ENCODE results near the gene ZFYVE9. TPM values are rescaled to one million over a fixed set of nuclear protein-coding genes. Genes with fewer than 3 reads are reported as not detected.

The ZFYVE9 gene
- total RNA-seq, 4 donors from 2014 or later: 29.5 to 60.4 (median 33.2) TPM

GRCh38 chr1:52238887-52239707, 97.2 kb downstream of the ZFYVE9 start:
- Histone ChIP-seq H3K27ac (no peak overlapping the region), H3K4me3 (no peak overlapping the region), H3K4me1 (no peaks in the 10 kb centered on the region), H3K9me3 (no peaks in the 10 kb centered on the region), H3K27me3 (no peaks in the 10 kb centered on the region), H3K36me3 (no peaks in the 10 kb centered on the region)
- 89% methylated on average over 3 of the region's 3 CpGs for WGBS
- DNase-seq (ENCODE audit: low spot score in 2 of 2): no peak
- no peak for TF ChIP-seq POLR2AphosphoS5 (IDR thresholded peaks at IDR 0.05)
- TF ChIP-seq POLR2A (IDR thresholded peaks at IDR 0.05): no peak
- TF ChIP-seq CTCF (IDR thresholded peaks at IDR 0.05): no peak
- TF ChIP-seq EP300 (IDR thresholded peaks at IDR 0.05): no peak

DNA sequence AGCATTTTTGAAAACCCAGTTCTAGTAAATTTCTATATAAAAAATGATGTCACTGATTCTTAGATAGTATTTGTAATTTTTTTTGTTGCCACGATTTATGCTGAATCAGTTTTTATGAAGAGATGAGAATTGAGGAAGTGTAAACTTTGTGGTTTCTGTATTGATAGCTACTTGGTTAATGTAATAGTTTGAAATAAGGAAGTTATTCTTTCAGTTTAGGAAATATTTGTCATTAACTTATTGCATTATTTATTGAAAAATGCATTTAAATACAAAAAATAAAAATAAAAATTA, 97.8 kb downstream of the ZFYVE9 start:
- DNase-seq (ENCODE audit: low spot score in 2 of 2): no peak
- no peak overlapping the region for H3K4me3 ChIP-seq
- H3K27me3 ChIP-seq: no peaks in the 10 kb centered on the region
- TF ChIP-seq POLR2A (IDR thresholded peaks at IDR 0.05) (no peak), EP300 (IDR thresholded peaks at IDR 0.05) (no peak), CTCF (IDR thresholded peaks at IDR 0.05) (no peak), POLR2AphosphoS5 (IDR thresholded peaks at IDR 0.05) (no peak)
- no peaks in the 10 kb centered on the region for H3K4me1 ChIP-seq
- H3K36me3 ChIP-seq: no peaks in the 10 kb centered on the region
- H3K27ac ChIP-seq: no peak overlapping the region
- WGBS: 73% methylated on average over 1 of the region's 1 CpG
- H3K9me3 ChIP-seq: no peaks in the 10 kb centered on the region

DNA sequence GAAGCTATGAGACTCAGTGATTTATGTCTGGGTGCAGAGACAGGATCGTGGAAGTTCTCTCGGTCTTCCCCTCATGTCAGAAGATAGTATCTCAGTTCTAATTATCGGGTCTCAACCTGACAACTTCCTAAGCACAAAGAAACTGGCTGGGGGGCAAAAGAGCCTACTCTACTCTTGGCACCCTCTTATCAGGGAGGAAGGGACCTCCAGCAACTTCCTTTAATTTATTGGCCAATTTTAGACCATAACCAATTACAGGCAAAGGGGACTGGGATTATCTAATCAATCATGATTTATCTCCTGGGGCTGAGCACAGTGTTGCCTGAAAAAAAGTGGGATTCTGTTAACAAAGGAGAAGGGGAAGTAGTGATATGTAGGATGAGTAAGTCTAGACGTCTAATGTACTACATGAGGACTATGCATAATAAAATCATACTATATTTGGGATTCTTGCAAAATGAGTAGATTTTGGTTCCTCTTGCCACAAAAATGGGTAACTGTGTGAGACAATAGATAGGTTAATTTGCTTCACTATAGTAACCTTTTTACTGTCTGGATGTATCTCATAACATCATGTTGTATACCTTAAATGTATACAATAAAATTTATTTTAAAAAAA, 98.8 kb downstream of the ZFYVE9 start:
- Histone ChIP-seq H3K27me3 (no peaks in the 10 kb centered on the region), H3K4me1 (no peaks in the 10 kb centered on the region), H3K36me3 (no peaks in the 10 kb centered on the region), H3K4me3 (no peak overlapping the region), H3K27ac (no peak overlapping the region), H3K9me3 (no peaks in the 10 kb centered on the region)
- TF ChIP-seq POLR2AphosphoS5 (IDR thresholded peaks at IDR 0.05): no peak
- TF ChIP-seq EP300 (IDR thresholded peaks at IDR 0.05): no peak
- no peak for TF ChIP-seq POLR2A (IDR thresholded peaks at IDR 0.05)
- no peak for TF ChIP-seq CTCF (IDR thresholded peaks at IDR 0.05)
- WGBS: 62% methylated on average over 4 of the region's 4 CpGs
- DNase-seq (ENCODE audit: low spot score in 2 of 2): no peak

GRCh38 chr1:52243221-52243987, 101.5 kb downstream of the ZFYVE9 start:
- TF ChIP-seq CTCF (IDR thresholded peaks at IDR 0.05) (no peak), POLR2A (IDR thresholded peaks at IDR 0.05) (no peak), EP300 (IDR thresholded peaks at IDR 0.05) (no peak), POLR2AphosphoS5 (IDR thresholded peaks at IDR 0.05) (no peak)

GRCh38 chr1:52249831-52250230, 107.9 kb downstream of the ZFYVE9 start:
- 86% methylated on average over 1 of the region's 1 CpG for WGBS
- Histone ChIP-seq H3K36me3 (peaks cover 3% of the 10 kb centered on the region), H3K27ac (no peak overlapping the region), H3K27me3 (no peaks in the 10 kb centered on the region), H3K9me3 (no peaks in the 10 kb centered on the region), H3K4me3 (no peak overlapping the region), H3K4me1 (no peaks in the 10 kb centered on the region)
- TF ChIP-seq POLR2A (IDR thresholded peaks at IDR 0.05) (no peak), EP300 (IDR thresholded peaks at IDR 0.05) (no peak), CTCF (IDR thresholded peaks at IDR 0.05) (no peak), POLR2AphosphoS5 (IDR thresholded peaks at IDR 0.05) (no peak)
- no peak for DNase-seq (ENCODE audit: low spot score in 2 of 2)

More at GRCh38 chr1:52243221-52243987, 101.5 kb downstream of the ZFYVE9 start:
- WGBS: over 99% methylated on average over 3 of the region's 3 CpGs
- H3K27ac ChIP-seq: no peak overlapping the region
- DNase-seq (ENCODE audit: low spot score in 2 of 2): no peak
- no peaks in the 10 kb centered on the region for H3K36me3 ChIP-seq
- no peaks in the 10 kb centered on the region for H3K27me3 ChIP-seq
- no peaks in the 10 kb centered on the region for H3K4me1 ChIP-seq
- H3K4me3 ChIP-seq: no peak overlapping the region
- H3K9me3 ChIP-seq: no peaks in the 10 kb centered on the region

All from suprapubic skin (tissue), 4 donors.